Activated CD8-positive, alpha-beta T cell treated with anti-CD3 and anti-CD28 coated beads for 36 hours (primary cell): ENCODE measurements around the gene BAHD1. TPM values are rescaled to one million over a fixed set of nuclear protein-coding genes. Genes with fewer than 3 reads are reported as not detected.

Source experiments
- ATAC-seq: fragments of 200-7000 bp; cut with Tn5 transposase; one replicate; pipeline ENCODE4 v1.10.0; 2021; ENCODE audit warnings: mild to moderate bottlenecking, moderate library complexity
- CTCF ChIA-PET: fragments of 350-600 bp; sonication (Branson Sonifier 250); formaldehyde crosslinking; loops from one replicate; lab custom pipeline; 2021; ENCODE audit warnings: antibody characterized with exemption; lab: Charles Lee
- POLR2A ChIA-PET: fragments of 350-600 bp; sonication (Branson Sonifier 250); formaldehyde crosslinking; loops from one replicate; lab custom pipeline; 2021; ENCODE audit warnings: antibody characterized with exemption; lab: Charles Lee
- DNase-seq: peaks from one replicate; pipeline ENCODE4 v3.0.0-alpha.2; 2020
- H3K27ac Mint-ChIP-seq: one replicate; pipeline ENCODE4 v1.8.0; 2021; ENCODE audit warnings: mild to moderate bottlenecking, mixed read lengths
- H3K27me3 Mint-ChIP-seq: one replicate; pipeline ENCODE4 v1.8.0; 2021; ENCODE audit warnings: mixed read lengths
- H3K36me3 Mint-ChIP-seq: one replicate; pipeline ENCODE4 v1.8.0; 2021; ENCODE audit warnings: low read depth, mixed read lengths
- H3K4me1 Mint-ChIP-seq: one replicate; pipeline ENCODE4 v1.8.0; 2021; ENCODE audit warnings: low read depth, mixed read lengths
- H3K4me3 Mint-ChIP-seq: one replicate; pipeline ENCODE4 v1.8.0; 2021; ENCODE audit warnings: mild to moderate bottlenecking, moderate library complexity, mixed read lengths
- H3K9me3 Mint-ChIP-seq: one replicate; pipeline ENCODE4 v1.8.0; 2021; ENCODE audit warnings: mixed read lengths
- intact Hi-C: fragments of 100-400 bp; cut with micrococcal nuclease; formaldehyde crosslinking; loops from one replicate; pipeline ENCODE4 v1.10.0; 2022
- total RNA-seq, 2 experiments: library from RNA; stranded (reverse); gene quantifications; one replicate each; pipeline ENCODE4 v1.2.3, GENCODE V29; 2021
- TF ChIP-seq, protein P1 (sequence below): fragments of 200-600 bp; IDR thresholded peaks from one replicate; pipeline ENCODE4 v1.8.0; 2022; ENCODE audit warnings: antibody characterized with exemption, mild to moderate bottlenecking

Gene BAHD1
- 10 to 100 TPM; 14.7 to 17.6 TPM for total RNA-seq

DNA sequence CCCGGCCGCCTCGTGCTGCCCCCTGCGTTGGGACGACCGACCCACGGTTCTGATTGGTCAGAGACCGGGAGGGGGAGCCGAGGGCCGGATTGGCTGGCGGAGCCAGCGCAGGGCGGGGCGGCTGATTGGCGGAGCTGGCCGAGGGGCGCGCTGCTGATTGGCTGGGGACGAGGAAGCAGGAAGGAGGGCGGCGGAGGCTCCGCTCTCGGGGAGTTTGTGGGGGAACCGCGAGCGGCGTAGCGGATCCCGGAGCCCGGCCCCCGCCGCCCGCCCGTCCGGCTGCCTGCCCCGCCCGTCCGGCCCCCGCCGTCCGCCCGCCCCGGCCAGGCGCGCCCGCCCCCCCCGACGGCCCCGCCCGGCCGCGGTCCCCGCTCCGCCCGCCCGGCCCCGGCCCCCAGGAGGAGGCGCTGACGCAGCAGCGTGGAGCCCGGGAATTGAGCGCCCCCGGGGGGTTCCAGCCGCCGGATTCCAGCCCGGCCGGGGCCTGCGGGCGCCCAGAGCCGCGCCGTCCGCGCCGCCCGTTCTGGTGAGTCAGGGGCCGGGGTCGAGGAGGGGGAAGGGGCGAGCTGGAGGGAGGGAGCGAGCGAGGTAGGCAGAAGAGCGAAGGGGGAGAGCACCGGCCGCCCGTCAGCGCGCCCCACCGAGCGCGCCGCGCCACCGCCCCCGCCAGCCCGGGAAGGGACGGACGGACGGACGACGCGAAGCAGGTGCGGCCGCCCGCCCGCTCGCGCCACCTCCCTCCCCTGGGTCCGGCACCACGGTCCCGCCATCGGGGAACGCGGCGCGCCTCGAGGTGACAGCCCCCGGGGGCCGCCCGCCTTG is at the start of gene BAHD1:
Gene BAHD1, plus strand, starts transcription at position 211 of the 822 bp plus-strand sequence. CDS start 17,512 bp downstream, outside the sequence.
- Mint-ChIP-seq H3K27ac (peak within 1 kb of the TSS; percentile 77), H3K36me3 (no peaks in the 10 kb centered on the region), H3K9me3 (no peaks in the 10 kb centered on the region), H3K4me3 (peak within 1 kb of the TSS; percentile 86), H3K4me1 (peaks cover 51% of the 10 kb centered on the region), H3K27me3 (peaks cover 30% of the 10 kb centered on the region)
- DNase-seq (peak; percentile 97), ATAC-seq (peak; percentile 92)
- intact Hi-C loops: no loop called here
- CTCF ChIA-PET: interaction anchor here (0.8 to 4.2 kb wide), 14 partner anchors 11 to 132 kb away, joined by 3 to 23 read pairs (median 5); partner anchors contain the start of genes INAFM2 and IVD
- TF ChIP-seq, protein P1, sequence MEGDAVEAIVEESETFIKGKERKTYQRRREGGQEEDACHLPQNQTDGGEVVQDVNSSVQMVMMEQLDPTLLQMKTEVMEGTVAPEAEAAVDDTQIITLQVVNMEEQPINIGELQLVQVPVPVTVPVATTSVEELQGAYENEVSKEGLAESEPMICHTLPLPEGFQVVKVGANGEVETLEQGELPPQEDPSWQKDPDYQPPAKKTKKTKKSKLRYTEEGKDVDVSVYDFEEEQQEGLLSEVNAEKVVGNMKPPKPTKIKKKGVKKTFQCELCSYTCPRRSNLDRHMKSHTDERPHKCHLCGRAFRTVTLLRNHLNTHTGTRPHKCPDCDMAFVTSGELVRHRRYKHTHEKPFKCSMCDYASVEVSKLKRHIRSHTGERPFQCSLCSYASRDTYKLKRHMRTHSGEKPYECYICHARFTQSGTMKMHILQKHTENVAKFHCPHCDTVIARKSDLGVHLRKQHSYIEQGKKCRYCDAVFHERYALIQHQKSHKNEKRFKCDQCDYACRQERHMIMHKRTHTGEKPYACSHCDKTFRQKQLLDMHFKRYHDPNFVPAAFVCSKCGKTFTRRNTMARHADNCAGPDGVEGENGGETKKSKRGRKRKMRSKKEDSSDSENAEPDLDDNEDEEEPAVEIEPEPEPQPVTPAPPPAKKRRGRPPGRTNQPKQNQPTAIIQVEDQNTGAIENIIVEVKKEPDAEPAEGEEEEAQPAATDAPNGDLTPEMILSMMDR: no peak
- POLR2A ChIA-PET: interaction anchor here (1.3 to 6.8 kb wide), 5 partner anchors 12 to 134 kb away, joined by 3 to 55 read pairs (median 5); partner anchors contain the start of gene PLCB2

DNA sequence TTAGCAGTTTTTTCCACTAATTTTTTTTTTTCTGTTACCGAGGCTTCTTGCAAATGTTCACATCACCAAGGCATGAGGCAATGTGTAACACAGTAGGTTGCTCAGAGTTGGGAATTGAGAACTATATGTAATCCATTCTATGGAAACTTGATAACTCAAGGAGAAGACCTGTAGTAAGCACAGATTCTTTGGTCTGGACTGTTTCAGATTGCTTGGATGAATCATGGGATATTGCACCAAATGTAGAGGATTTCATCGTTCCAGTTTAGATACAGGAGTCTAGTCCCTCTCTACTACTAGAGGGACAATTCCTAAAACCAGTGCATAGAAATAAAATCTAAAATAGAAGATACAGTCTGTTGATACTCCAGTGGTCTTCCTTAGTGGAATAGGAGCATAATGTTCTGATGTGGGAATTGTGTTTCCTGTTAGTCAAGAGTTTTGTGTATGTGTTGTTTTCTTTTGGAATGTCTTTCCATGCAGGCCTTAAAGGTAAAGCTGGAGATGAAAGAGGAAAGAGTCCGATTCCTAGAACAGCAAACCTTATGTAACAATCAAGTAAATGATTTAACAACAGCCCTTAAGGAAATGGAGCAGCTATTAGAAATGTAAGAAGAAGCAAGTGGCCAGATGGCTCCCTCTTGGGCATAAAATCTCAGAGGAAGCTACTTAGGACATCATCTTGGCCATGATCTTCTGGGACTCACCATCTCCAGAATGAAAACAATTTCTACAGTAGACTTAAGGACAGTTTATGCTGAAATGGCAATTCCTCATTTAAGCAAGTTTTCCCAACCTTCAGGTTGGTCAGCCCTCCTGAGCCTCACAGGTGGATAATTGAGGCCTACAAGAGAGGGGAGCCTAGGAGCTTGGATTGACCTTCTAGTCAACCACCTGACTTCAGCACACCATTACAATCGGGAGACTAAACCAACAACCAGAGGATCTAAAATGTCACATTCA is 47.5 kb upstream of the BAHD1 start:
- ChIA-PET CTCF (interaction anchor here (1.4 to 1.7 kb wide), 2 partner anchors 9 to 11 kb away, joined by 4 to 5 read pairs; partner anchors contain the start of gene KNSTRN), POLR2A (interaction anchor here (0.6 to 1.1 kb wide), 2 partner anchors 11 to 13 kb away, joined by 3 to 4 read pairs; partner anchors contain the start of gene KNSTRN)
- peaks cover 8% of the 10 kb centered on the region for H3K4me1 Mint-ChIP-seq
- TF ChIP-seq, protein P1: no peak
- H3K27me3 Mint-ChIP-seq: no peaks in the 10 kb centered on the region
- ATAC-seq: no peak
- H3K4me3 Mint-ChIP-seq: no peak overlapping the region
- intact Hi-C loops: no loop called here
- no peaks in the 10 kb centered on the region for H3K9me3 Mint-ChIP-seq
- DNase-seq: no peak
- H3K36me3 Mint-ChIP-seq: peaks cover 33% of the 10 kb centered on the region
- no peak overlapping the region for H3K27ac Mint-ChIP-seq

DNA sequence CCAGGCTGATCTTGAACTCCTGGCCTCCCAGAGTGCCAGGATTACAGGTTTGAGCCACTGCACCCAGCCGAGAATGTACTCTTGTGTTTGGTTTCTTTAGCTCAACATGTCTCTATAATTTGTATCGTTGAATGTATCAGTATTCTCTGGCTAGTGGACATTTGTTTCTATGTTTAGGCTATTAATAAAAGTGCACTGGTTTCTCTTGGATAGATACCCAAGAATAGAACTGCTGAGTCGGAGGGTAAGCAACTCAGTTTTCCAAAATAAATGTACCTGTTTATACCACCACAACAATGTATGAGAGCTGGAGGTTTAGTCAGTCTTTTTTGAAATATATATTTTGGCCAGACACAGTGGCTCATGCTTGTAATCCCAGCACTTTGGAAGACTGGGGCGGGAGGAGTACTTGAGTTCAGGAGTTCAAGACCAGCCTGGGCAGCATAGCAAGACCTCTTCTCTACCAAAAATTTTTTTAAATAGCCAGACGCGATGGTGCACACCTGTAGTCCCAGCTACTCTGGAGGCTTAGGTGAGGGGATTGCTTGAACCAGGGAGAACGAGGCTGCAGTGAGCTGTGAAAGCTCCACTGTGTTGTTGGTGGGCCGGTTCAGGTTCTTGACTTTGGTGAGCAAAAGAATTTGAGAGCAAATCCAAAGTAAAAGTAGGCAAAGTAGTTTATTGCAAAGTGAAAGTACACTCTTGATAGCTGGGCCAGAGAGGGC is 42.9 kb upstream of the BAHD1 start:
- no peak for DNase-seq
- Mint-ChIP-seq H3K4me1 (peaks cover 22% of the 10 kb centered on the region), H3K27me3 (no peaks in the 10 kb centered on the region), H3K27ac (peak overlapping the region; percentile 57), H3K4me3 (peak overlapping the region; percentile 41), H3K9me3 (no peaks in the 10 kb centered on the region), H3K36me3 (peaks cover 7% of the 10 kb centered on the region)
- POLR2A ChIA-PET: interaction anchor here (0.6 to 2.0 kb wide), 8 partner anchors 10 to 47 kb away, joined by 3 to 7 read pairs (median 4); partner anchors contain the start of gene KNSTRN
- intact Hi-C loops: no loop called here
- CTCF ChIA-PET: interaction anchor here (0.6 to 2.9 kb wide), 13 partner anchors 9 to 1857 kb away, joined by 3 to 15 read pairs (median 5); partner anchors contain the start of genes BAHD1, IVD and KNSTRN
- ATAC-seq: no peak
- TF ChIP-seq, protein P1: no peak

DNA sequence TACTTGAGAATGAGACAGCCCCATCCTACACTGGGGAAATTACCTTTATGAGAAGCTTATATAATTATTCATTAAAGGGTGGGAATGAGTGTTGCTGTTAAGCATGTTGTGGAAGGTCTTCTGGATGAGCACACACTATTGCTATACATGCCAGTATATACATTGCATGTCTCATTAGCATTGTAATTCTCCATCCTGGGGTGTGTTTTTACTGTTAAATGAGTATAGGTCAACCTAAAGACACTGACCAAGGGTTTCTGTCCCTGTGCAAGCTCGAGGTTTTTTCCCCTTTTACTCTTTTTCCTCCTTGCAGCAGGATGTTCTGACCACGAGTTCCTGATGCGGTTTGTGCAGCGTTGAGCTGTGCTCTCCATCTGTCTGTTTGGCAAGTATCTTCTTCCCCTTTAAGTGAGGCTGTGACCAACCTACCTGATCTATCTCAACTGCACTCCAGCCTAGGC is 42.3 kb upstream of the BAHD1 start:
- H3K36me3 Mint-ChIP-seq: peaks cover 4% of the 10 kb centered on the region
- H3K4me3 Mint-ChIP-seq: peak overlapping the region; percentile 41
- H3K27me3 Mint-ChIP-seq: no peaks in the 10 kb centered on the region
- DNase-seq (peak; percentile 52), ATAC-seq (peak; percentile 95)
- peak overlapping the region; percentile 57 for H3K27ac Mint-ChIP-seq
- no peaks in the 10 kb centered on the region for H3K9me3 Mint-ChIP-seq
- ChIA-PET POLR2A (interaction anchor here (0.7 to 2.0 kb wide), 7 partner anchors 9 to 27 kb away, joined by 3 to 7 read pairs (median 4); partner anchors contain the start of gene KNSTRN), CTCF (interaction anchor here (0.7 to 2.9 kb wide), 10 partner anchors 9 to 119 kb away, joined by 3 to 15 read pairs (median 4); partner anchors contain the start of genes BAHD1, IVD and KNSTRN)
- TF ChIP-seq, protein P1: no peak
- intact Hi-C loops: no loop called here
- H3K4me1 Mint-ChIP-seq: peaks cover 23% of the 10 kb centered on the region
